Activated naive CD4-positive, alpha-beta T cell treated with anti-CD3 and anti-CD28 coated beads, Interleukin-2, amount 10 ng/mL, durations not matched to agents 7 days and 5 days (primary cell): ENCODE measurements around the gene KCNH2.
"Not testable (repeated sequence)": the region's sequence is repeated elsewhere in the genome, so short reads cannot be mapped to it uniquely, and the experiment has no call there.

ENCODE experiments used
- CTCF ChIA-PET: fragments of 350-600 bp; sonication (Branson Sonifier 250); formaldehyde crosslinking; loops from one replicate; lab custom pipeline; 2021; ENCODE audit warnings: antibody characterized with exemption; lab: Charles Lee
- DNase-seq: peaks from one replicate; pipeline ENCODE4 v3.0.0-alpha.2; 2020
- H3K27ac Mint-ChIP-seq: one replicate; pipeline ENCODE4 v1.8.0; 2021; ENCODE audit warnings: mild to moderate bottlenecking, moderate library complexity, mixed read lengths
- H3K27me3 Mint-ChIP-seq: one replicate; pipeline ENCODE4 v1.8.0; 2021; ENCODE audit warnings: mild to moderate bottlenecking, mixed read lengths
- H3K36me3 Mint-ChIP-seq: one replicate; pipeline ENCODE4 v1.8.0; 2021; ENCODE audit warnings: mixed read lengths
- H3K4me1 Mint-ChIP-seq: one replicate; pipeline ENCODE4 v1.8.0; 2021; ENCODE audit warnings: mixed read lengths
- H3K4me3 Mint-ChIP-seq: one replicate; pipeline ENCODE4 v1.8.0; 2021; ENCODE audit warnings: mild to moderate bottlenecking, moderate library complexity, mixed read lengths
- H3K9me3 Mint-ChIP-seq: one replicate; pipeline ENCODE4 v1.8.0; 2021; ENCODE audit warnings: mixed read lengths

Gene KCNH2

DNA sequence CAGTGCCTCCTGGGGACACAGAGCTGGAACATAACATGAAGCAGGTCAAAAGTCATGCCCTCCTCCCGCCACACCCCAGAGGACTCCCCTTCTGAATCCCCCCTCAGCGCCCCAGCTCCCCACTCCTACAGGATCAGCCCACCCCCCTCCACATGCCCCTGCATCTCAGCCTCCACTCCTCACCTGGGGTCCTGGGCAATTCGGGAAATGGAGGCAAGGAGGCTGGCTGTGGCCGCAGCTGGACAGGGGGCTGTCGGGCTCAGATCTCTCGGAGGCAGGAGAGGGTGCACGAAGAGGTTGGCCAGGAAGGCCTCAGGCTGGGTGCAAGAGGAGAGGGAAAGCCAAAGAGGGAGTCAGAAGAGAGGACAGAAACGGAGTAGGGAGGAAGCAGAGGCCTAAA lies 38.4 kb upstream of the KCNH2 start:
- DNase-seq: no peak
- Mint-ChIP-seq H3K27me3 (peaks cover 42% of the 10 kb centered on the region), H3K4me1 (peaks cover 83% of the 10 kb centered on the region), H3K9me3 (no peaks in the 10 kb centered on the region), H3K27ac (peak overlapping the region; percentile 4), H3K36me3 (peaks cover 24% of the 10 kb centered on the region), H3K4me3 (no peak overlapping the region)
- CTCF ChIA-PET: interaction anchor here (1.1 to 4.6 kb wide), 6 partner anchors 7 to 55 kb away, joined by 3 to 47 read pairs (median 18); partner anchors contain the start of gene ABCB8

DNA sequence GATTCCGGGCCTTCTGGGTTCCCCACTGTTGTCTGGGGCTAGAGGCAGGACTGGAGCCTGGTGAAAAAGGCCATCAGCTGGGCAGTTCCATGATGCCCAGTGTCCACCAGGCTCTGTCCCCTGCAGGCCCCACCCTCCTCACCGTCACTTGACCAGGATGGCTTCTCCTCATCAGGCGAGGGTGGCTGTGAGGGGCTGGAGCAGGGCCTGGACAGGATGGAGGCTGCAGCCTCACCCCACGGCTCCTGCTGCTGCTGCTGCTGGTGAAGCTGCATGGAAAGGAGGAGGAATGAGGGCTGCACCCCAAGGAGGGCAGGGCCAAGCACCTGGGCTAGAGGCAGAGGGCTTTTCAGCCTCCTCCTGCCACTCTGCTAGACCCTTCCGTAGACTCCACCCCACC lies 37.8 kb upstream of the KCNH2 start:
- DNase-seq: no peak
- H3K4me3 Mint-ChIP-seq: no peak overlapping the region
- H3K4me1 Mint-ChIP-seq: peaks cover 87% of the 10 kb centered on the region
- H3K27ac Mint-ChIP-seq: peak overlapping the region; percentile 98
- peaks cover 26% of the 10 kb centered on the region for H3K36me3 Mint-ChIP-seq
- CTCF ChIA-PET: interaction anchor here (1.1 to 4.6 kb wide), 5 partner anchors 13 to 55 kb away, joined by 3 to 47 read pairs (median 9); partner anchors contain the start of gene ABCB8
- H3K9me3 Mint-ChIP-seq: no peaks in the 10 kb centered on the region
- peaks cover 37% of the 10 kb centered on the region for H3K27me3 Mint-ChIP-seq

DNA sequence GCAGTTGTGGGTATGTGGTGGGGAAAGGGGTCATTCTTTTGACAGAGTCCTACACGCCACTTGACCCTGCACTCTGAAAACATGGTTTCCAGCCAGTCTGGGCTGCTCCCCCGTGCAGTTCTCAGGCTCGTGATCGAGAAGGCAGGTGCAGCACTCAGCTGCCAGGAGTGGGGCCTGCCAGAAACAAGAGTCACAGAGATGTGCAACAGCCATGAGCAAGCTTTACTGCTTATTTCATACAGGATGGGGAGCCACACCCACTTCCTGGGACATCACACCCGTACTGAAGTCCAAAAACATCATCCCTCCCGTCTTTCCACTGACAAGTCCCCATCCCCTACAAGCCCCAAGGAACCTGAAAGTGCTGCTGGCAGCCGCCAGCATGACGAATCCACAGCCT lies 36.8 kb upstream of the KCNH2 start:
- Mint-ChIP-seq H3K36me3 (peaks cover 29% of the 10 kb centered on the region), H3K4me1 (peaks cover 92% of the 10 kb centered on the region), H3K4me3 (peak overlapping the region; percentile 90), H3K9me3 (no peaks in the 10 kb centered on the region), H3K27me3 (peaks cover 27% of the 10 kb centered on the region), H3K27ac (peak overlapping the region; percentile 98)
- peak; percentile 68 for DNase-seq
- CTCF ChIA-PET: interaction anchor here (0.6 to 2.2 kb wide), 7 partner anchors 14 to 666 kb away, joined by 3 to 9 read pairs (median 4); partner anchors contain the start of gene ABCB8

DNA sequence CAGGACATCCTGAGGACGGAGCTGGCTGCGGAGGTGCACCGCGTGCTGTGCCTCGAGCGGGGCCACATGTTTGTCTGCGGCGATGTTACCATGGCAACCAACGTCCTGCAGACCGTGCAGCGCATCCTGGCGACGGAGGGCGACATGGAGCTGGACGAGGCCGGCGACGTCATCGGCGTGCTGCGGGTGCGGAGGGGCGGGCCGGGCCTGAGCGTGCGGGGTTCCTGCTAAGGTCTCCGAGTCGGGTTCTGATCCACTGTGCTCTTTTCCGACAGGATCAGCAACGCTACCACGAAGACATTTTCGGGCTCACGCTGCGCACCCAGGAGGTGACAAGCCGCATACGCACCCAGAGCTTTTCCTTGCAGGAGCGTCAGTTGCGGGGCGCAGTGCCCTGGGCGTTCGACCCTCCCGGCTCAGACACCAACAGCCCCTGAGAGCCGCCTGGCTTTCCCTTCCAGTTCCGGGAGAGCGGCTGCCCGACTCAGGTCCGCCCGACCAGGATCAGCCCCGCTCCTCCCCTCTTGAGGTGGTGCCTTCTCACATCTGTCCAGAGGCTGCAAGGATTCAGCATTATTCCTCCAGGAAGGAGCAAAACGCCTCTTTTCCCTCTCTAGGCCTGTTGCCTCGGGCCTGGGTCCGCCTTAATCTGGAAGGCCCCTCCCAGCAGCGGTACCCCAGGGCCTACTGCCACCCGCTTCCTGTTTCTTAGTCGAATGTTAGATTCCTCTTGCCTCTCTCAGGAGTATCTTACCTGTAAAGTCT lies 35.8 kb upstream of the KCNH2 start:
- Mint-ChIP-seq H3K4me1 (peaks cover 91% of the 10 kb centered on the region), H3K36me3 (peaks cover 31% of the 10 kb centered on the region), H3K27ac (peak overlapping the region; percentile 98), H3K27me3 (peaks cover 16% of the 10 kb centered on the region), H3K9me3 (no peaks in the 10 kb centered on the region), H3K4me3 (peak overlapping the region; percentile 90)
- CTCF ChIA-PET: interaction anchor here (0.7 to 1.5 kb wide), 3 partner anchors 30 to 51 kb away, joined by 3 to 7 read pairs (median 5); no protein-coding TSS in a partner anchor
- DNase-seq: peak; percentile 97

DNA sequence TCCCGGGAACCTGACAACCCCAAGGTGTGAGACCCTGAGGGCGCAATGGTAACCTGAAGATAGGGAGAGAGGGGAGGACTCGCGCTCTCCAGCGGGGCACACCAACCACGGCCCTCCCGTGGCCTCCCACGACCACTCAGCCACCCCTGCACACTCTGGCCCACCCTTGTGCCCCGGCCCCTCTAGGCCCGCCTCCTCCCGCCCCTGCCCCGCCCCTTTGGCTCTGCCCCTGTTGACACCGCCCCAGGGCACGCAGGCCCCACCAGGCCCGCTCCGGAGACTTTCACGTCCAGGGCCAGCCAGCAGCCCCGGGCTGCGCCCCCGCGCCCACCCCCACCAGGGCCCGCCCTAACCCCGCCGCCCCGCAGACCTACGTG lies 35.2 kb upstream of the KCNH2 start:
- peak overlapping the region; percentile 90 for H3K4me3 Mint-ChIP-seq
- peaks cover 11% of the 10 kb centered on the region for H3K27me3 Mint-ChIP-seq
- peak overlapping the region; percentile 98 for H3K27ac Mint-ChIP-seq
- H3K9me3 Mint-ChIP-seq: no peaks in the 10 kb centered on the region
- no peak for DNase-seq
- peaks cover 92% of the 10 kb centered on the region for H3K4me1 Mint-ChIP-seq
- CTCF ChIA-PET: no interaction called here
- peaks cover 31% of the 10 kb centered on the region for H3K36me3 Mint-ChIP-seq

DNA sequence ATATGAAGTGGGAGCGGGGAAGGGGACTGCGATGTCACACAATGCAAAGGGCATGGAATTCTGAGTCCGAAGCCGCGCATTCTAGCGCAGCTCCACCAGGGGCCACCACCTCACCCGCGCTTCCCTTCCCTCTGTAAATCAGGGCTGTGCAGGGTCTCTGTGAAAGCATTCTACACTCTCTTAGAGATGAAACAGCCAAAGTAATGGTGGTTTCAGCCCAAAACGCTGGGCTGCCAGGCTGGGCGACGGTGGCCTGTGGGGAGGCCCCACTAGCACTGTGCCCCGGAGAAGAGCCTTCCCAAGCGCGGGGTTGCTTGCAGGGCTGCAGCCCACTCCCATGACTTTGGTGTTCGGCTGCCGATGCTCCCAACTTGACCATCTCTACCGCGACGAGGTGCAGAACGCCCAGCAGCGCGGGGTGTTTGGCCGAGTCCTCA lies 34.8 kb upstream of the KCNH2 start:
- Mint-ChIP-seq H3K27ac (peak overlapping the region; percentile 94), H3K4me1 (peaks cover 92% of the 10 kb centered on the region), H3K27me3 (peaks cover 6% of the 10 kb centered on the region), H3K9me3 (no peaks in the 10 kb centered on the region), H3K36me3 (peaks cover 34% of the 10 kb centered on the region), H3K4me3 (peak overlapping the region; percentile 72)
- no peak for DNase-seq
- CTCF ChIA-PET: interaction anchor here (0.8 to 4.1 kb wide), 5 partner anchors 28 to 115 kb away, joined by 3 to 21 read pairs (median 7); no protein-coding TSS in a partner anchor

DNA sequence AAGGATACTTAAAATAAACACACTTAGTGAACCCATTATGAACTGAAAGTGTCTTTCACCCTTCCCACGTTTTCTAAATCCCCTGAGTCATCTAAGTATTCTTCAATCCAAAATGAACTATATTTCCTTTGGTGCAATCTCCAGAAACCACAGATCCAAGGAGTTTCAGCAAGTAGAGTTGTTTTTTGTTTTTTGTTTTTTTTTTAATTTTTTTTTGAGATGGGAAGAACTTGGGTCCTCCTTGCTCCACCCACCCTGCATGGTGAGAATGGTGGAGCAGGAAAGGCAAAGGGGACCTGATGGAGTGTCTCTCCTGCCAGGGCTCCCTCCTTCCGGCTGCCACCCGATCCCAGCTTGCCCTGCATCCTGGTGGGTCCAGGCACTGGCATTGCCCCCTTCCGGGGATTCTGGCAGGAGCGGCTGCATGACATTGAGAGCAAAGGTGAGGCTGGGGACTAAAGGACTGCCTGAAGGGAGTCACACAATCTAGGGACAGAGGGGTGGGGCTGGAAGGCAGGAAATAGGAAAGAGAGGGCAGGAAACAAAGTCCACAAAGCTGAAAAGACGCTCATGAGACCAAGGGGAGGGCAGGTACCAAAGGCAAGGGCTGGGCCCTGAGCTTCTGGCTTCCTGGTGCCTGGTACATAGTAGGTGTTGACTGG lies 34.0 kb upstream of the KCNH2 start:
- CTCF ChIA-PET: interaction anchor here (0.7 to 4.1 kb wide), 6 partner anchors 27 to 114 kb away, joined by 3 to 21 read pairs (median 6); no protein-coding TSS in a partner anchor
- no peak for DNase-seq
- peak overlapping the region; percentile 94 for H3K27ac Mint-ChIP-seq
- peaks cover 33% of the 10 kb centered on the region for H3K36me3 Mint-ChIP-seq
- H3K9me3 Mint-ChIP-seq: no peaks in the 10 kb centered on the region
- peaks cover 4% of the 10 kb centered on the region for H3K27me3 Mint-ChIP-seq
- H3K4me1 Mint-ChIP-seq: peaks cover 92% of the 10 kb centered on the region
- H3K4me3 Mint-ChIP-seq: peak overlapping the region; percentile 72

DNA sequence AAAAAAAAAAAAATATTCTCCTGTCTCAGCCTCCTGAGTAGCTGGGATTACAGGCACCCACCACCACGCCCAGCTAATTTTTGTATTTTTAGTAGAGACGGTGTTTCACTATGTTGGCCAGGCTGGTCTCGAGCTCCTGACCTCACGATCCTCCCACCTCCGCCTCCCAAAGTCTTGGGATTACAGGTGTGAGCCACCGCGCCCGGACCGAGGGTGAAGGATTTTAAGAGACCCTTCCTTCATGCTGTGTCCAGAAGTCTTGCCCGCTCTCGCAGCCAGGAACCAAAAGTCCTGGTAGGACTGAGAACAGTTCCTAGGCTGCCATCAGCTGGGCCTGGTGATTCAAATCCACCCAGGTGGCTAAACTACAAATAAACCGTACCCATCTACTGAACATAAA lies 33.5 kb upstream of the KCNH2 start:
- CTCF ChIA-PET: interaction anchor here (0.7 to 4.1 kb wide), 9 partner anchors 9 to 113 kb away, joined by 3 to 21 read pairs (median 5); no protein-coding TSS in a partner anchor
- Mint-ChIP-seq H3K36me3 (peaks cover 33% of the 10 kb centered on the region), H3K4me1 (peaks cover 91% of the 10 kb centered on the region), H3K4me3 (peak overlapping the region; percentile 53), H3K27ac (peak overlapping the region; percentile 94)
- not testable (repeated sequence) for DNase-seq, H3K9me3 Mint-ChIP-seq, H3K27me3 Mint-ChIP-seq

DNA sequence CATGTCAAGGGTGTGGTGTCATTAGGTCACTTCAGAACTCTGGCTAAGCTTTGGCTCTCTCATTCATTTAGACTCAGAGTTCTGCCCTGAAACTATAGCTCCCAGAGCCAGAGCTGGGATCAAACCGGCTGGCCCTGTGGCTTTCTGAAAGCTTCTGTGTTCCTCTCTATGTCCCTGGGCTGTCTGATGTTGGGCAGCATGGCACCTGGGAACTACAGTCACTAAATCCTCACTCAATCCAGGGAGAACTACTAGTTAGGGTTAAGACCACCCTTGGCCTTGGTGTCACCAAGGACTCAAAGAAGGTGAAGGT lies 32.9 kb upstream of the KCNH2 start:
- no peaks in the 10 kb centered on the region for H3K27me3 Mint-ChIP-seq
- peak overlapping the region; percentile 94 for H3K27ac Mint-ChIP-seq
- peaks cover 89% of the 10 kb centered on the region for H3K4me1 Mint-ChIP-seq
- no peak for DNase-seq
- CTCF ChIA-PET: interaction anchor here (0.7 to 4.3 kb wide), 14 partner anchors 7 to 113 kb away, joined by 3 to 33 read pairs (median 5); partner anchors contain the start of genes ABCB8 and NOS3
- H3K36me3 Mint-ChIP-seq: peaks cover 34% of the 10 kb centered on the region
- H3K9me3 Mint-ChIP-seq: no peaks in the 10 kb centered on the region
- H3K4me3 Mint-ChIP-seq: peak overlapping the region; percentile 73

DNA sequence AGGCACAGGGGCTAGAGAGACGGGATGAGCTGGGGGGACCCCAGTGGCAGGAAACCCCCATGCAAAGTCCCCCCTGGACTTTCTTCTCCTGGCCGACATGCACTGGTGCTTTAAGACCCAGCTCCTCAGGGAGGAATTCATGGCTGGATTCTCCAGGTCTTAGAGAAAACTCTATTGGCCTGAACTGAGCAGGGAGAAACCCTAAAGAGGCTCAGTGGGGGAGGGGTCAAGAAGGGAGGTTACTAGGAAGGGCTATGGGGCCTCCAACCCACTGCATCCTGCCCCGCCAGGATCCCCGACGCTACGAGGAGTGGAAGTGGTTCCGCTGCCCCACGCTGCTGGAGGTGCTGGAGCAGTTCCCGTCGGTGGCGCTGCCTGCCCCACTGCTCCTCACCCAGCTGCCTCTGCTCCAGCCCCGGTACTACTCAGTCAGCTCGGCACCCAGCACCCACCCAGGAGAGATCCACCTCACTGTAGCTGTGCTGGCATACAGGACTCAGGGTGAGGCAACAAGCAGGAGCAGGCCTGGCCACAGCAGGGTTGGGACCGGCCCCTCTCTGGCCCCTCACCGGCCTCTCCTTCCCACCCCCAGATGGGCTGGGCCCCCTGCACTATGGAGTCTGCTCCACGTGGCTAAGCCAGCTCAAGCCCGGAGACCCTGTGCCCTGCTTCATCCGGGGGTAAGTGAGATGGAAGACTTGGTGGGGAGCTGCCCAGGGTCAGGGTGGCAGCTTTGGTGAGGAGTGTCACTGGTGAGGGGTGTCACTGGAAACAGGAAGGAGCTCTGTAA lies 32.4 kb upstream of the KCNH2 start:
- Mint-ChIP-seq H3K4me3 (peak overlapping the region; percentile 73), H3K36me3 (peaks cover 37% of the 10 kb centered on the region), H3K27ac (peak overlapping the region; percentile 94), H3K4me1 (peaks cover 89% of the 10 kb centered on the region), H3K9me3 (no peaks in the 10 kb centered on the region), H3K27me3 (no peaks in the 10 kb centered on the region)
- CTCF ChIA-PET: interaction anchor here (0.7 to 4.3 kb wide), 14 partner anchors 8 to 113 kb away, joined by 3 to 33 read pairs (median 5); partner anchors contain the start of genes ABCB8 and NOS3
- DNase-seq: peak; percentile 73

DNA sequence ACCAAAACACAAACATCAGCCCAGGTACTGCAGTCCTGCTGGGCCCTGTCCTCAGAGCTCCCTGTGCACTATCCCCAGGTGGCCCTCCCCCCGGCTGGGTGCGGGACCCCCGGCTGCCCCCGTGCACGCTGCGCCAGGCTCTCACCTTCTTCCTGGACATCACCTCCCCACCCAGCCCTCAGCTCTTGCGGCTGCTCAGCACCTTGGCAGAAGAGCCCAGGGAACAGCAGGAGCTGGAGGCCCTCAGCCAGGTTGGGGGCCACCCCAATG lies 31.9 kb upstream of the KCNH2 start:
- no peaks in the 10 kb centered on the region for H3K9me3 Mint-ChIP-seq
- DNase-seq: no peak
- CTCF ChIA-PET: interaction anchor here (1.4 to 4.3 kb wide), 7 partner anchors 8 to 101 kb away, joined by 3 to 33 read pairs (median 16); partner anchors contain the start of gene ABCB8
- H3K4me1 Mint-ChIP-seq: peaks cover 84% of the 10 kb centered on the region
- peak overlapping the region; percentile 73 for H3K4me3 Mint-ChIP-seq
- H3K36me3 Mint-ChIP-seq: peaks cover 31% of the 10 kb centered on the region
- H3K27me3 Mint-ChIP-seq: no peaks in the 10 kb centered on the region
- peak overlapping the region; percentile 94 for H3K27ac Mint-ChIP-seq

DNA sequence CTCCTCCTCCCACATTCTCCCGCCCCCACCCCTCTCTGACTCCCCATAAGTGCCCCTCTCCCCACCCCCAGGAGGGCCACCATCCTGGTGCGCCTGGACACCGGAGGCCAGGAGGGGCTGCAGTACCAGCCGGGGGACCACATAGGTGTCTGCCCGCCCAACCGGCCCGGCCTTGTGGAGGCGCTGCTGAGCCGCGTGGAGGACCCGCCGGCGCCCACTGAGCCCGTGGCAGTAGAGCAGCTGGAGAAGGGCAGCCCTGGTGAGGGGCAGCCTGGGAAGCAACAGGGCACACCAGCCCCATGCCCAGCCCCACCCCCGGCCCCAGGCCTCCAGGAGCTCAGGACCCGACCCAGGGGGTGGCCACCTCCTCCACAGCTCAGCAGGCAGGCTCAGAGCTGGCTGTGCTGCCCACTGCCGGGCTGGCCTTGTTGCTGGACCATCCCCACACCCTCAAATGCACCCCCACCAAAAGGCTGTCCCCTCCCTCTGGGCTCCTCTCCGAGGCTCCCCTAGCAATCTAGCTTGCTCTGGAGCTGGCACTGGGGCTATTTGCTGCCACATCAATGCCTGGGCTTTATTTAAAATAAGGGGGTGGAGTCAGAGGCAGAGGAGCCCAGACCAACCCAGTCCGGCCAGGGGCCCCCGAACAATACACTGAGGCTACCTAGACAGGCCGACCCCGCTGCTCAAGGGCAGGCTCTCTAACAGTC lies 31.4 kb upstream of the KCNH2 start:
- Mint-ChIP-seq H3K9me3 (no peaks in the 10 kb centered on the region), H3K4me3 (no peak overlapping the region), H3K36me3 (peaks cover 31% of the 10 kb centered on the region), H3K27me3 (no peaks in the 10 kb centered on the region), H3K27ac (peak overlapping the region; percentile 94), H3K4me1 (peaks cover 79% of the 10 kb centered on the region)
- CTCF ChIA-PET: interaction anchor here (1.4 to 4.3 kb wide), 8 partner anchors 9 to 101 kb away, joined by 3 to 33 read pairs (median 13); partner anchors contain the start of gene ABCB8
- DNase-seq: no peak
